Psoas muscle (tissue), 8 donors: ENCODE measurements around the gene PPEF2. TPM values are rescaled to one million over a fixed set of nuclear protein-coding genes. Genes with fewer than 3 reads are reported as not detected.

ENCODE experiments used
- ATAC-seq, 4 donors: fragments of 200-7000 bp; cut with Tn5 transposase; one replicate each; pipeline ENCODE4 v1.9.1; 2020; ENCODE audit warnings: moderate library complexity in 3 of 4, mild to moderate bottlenecking in 2 of 4
- DNase-seq, 2 donors: peaks; one replicate each; pipeline ENCODE4 v3.0.0-alpha.2; 2020
- H3K27ac ChIP-seq: fragments of 200-600 bp; one replicate; pipeline ENCODE4 v1.8.0; 2022
- H3K27me3 ChIP-seq, 3 donors: fragments of 200-600 bp in 1 of 3; one replicate each; pipeline versions ENCODE4 v1.6.1 to v1.8.0; 2013 to 2022; ENCODE audit warnings: low read length in 2 of 3, mild to moderate bottlenecking in 2 of 3, moderate library complexity in 1 of 3; ENCODE audit not compliant: insufficient read depth in 3 of 3
- H3K36me3 ChIP-seq, 2 donors: fragments of 200-600 bp in 1 of 2; one replicate each; pipeline versions ENCODE4 v1.6.1 to v1.8.0; 2013 to 2022; ENCODE audit warnings: low read depth in 1 of 2, mild to moderate bottlenecking in 1 of 2, moderate library complexity in 1 of 2; ENCODE audit not compliant: insufficient read depth in 1 of 2
- H3K4me1 ChIP-seq: fragments of 200-600 bp; one replicate; pipeline ENCODE4 v1.8.0; 2022
- H3K4me3 ChIP-seq: fragments of 200-600 bp; one replicate; pipeline ENCODE4 v1.8.0; 2022; ENCODE audit warnings: mild to moderate bottlenecking
- H3K9me3 ChIP-seq: fragments of 200-600 bp; one replicate; pipeline ENCODE4 v1.8.0; 2022
- CTCF ChIP-seq: fragments of 200-600 bp; IDR thresholded peaks from one replicate; pipeline ENCODE4 v1.8.0; 2022; ENCODE audit warnings: antibody characterized with exemption
- WGBS, 3 donors: extraction: QIAGEN DNeasy Blood & Tissue Kit; methylation state at CpG; one replicate each; pipeline versions ENCODE4 v1.1.6 to v1.1.7; 2013; 5-methylcytosine and 5-hydroxymethylcytosine counted together
- intact Hi-C, 2 donors: fragments of 100-400 bp; cut with DNase I; formaldehyde crosslinking; loops; one replicate each; pipeline versions ENCODE4 v1.11.0 to v1.14.2; 2022
- polyA plus RNA-seq, 3 donors: library from polyadenylated mRNA; stranded (reverse); fragments of 200-250 nt; gene quantifications; one replicate each; pipeline ENCODE4 v1.2.3, GENCODE V29; 2013
- total RNA-seq, 4 donors: library from RNA; stranded (reverse); fragmentation: NEBNext Ultra II Directional in 2 of 4; extraction: Animal tissue kit (Norgen Biotek cat#: 25700) in 2 of 4; gene quantifications; one replicate each; pipeline versions ENCODE4 v1.2.1 to v1.2.4, GENCODE V29; 2021 to 2023
- donor health status: healthy with polysubstance abuse.
- donor health status: DM: no; HTN: no; CAD: no; lungs with moderate emphysema.
- donor health status: Bipolar disorder and iron deficiency.
- donor health status: healthy.
- donor health status: DM: yes; HTN: yes; CAD: no.
- donor health status: DM: no; HTN: no; CAD: no.
- donor health status: DM: no; HTN: no; CAD: no.
- donor health status: DM: yes; HTN: yes; CAD: no.

Gene PPEF2
- total and polyA plus RNA-seq, 7 donors, result 0.05 to 0.08 TPM; not detected in 5

GRCh38 chr4:75922588-75922987, 20.3 kb upstream of the PPEF2 start:
- DNase-seq (no peak), ATAC-seq (no peak)
- Histone ChIP-seq H3K4me1 (no peaks in the 10 kb centered on the region), H3K36me3 (peaks cover 5 to 82% of the 10 kb centered on the region in 2 donors), H3K27me3 (no peaks in the 10 kb centered on the region), H3K27ac (no peak overlapping the region), H3K4me3 (no peak overlapping the region), H3K9me3 (no peaks in the 10 kb centered on the region)
- WGBS, 3 donors, result 79 to 92% (median 88%) methylated on average over 1 of the region's 1 CpG
- TF ChIP-seq CTCF, result no peak
- intact Hi-C loops, result no loop called here

GRCh38 chr4:75921910-75922309, 19.7 kb upstream of the PPEF2 start:
- ATAC-seq (no peak), DNase-seq (no peak)
- Histone ChIP-seq H3K4me3 (no peak overlapping the region), H3K9me3 (no peaks in the 10 kb centered on the region), H3K36me3 (peaks cover 5 to 88% of the 10 kb centered on the region in 2 donors), H3K27me3 (no peaks in the 10 kb centered on the region), H3K4me1 (no peaks in the 10 kb centered on the region), H3K27ac (no peak overlapping the region)
- TF ChIP-seq CTCF, result no peak
- WGBS, 3 donors, result 93 to 97% (median 96%) methylated on average over 2 of the region's 2 CpGs
- intact Hi-C loops, result no loop called here

GRCh38 chr4:75920327-75920726, 18.1 kb upstream of the PPEF2 start:
- no peak overlapping the region for H3K27ac ChIP-seq
- no peaks in the 10 kb centered on the region for H3K27me3 ChIP-seq
- DNase-seq (no peak), ATAC-seq (no peak)
- no peaks in the 10 kb centered on the region for H3K4me1 ChIP-seq
- intact Hi-C loops, result no loop called here
- H3K36me3 ChIP-seq, result peaks cover 5 to 86% of the 10 kb centered on the region in 2 donors
- H3K4me3 ChIP-seq, result no peak overlapping the region
- H3K9me3 ChIP-seq, result no peaks in the 10 kb centered on the region
- 87 to 90% (median 88%) methylated on average over 4 of the region's 4 CpGs for WGBS, 3 donors
- TF ChIP-seq CTCF, result no peak

DNA sequence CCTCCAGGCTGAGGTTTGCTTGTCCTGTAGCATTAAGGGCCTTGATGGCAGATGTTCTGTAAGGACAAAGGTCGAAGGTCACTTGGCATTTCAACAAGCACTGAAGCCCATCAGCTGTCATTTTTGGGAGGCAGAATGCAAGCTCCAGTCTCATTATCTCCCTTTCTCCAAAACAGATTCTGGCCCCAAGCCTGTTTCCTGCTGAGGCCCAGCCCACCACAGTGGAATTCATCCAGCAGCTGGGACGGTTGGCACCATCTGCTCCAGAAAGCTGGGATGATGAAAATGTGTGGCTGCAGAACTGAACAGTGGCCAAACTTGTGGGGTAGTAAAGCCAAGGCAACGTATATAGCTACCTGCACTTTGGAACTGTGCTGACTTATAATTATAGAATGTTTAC, 17.7 kb upstream of the PPEF2 start:
- H3K36me3 ChIP-seq, result peaks cover 5 to 86% of the 10 kb centered on the region in 2 donors
- ATAC-seq (no peak), DNase-seq (no peak)
- intact Hi-C loops, result loop anchor here in 1 of 2 donors (10.0 kb wide), 1 partner anchor 145 kb away; no protein-coding TSS in a partner anchor
- no peak overlapping the region for H3K4me3 ChIP-seq
- no peak overlapping the region for H3K27ac ChIP-seq
- H3K4me1 ChIP-seq, result no peaks in the 10 kb centered on the region
- no peaks in the 10 kb centered on the region for H3K9me3 ChIP-seq
- WGBS, 3 donors, result 30 to 58% (median 31%) methylated on average over 3 of the region's 3 CpGs
- no peaks in the 10 kb centered on the region for H3K27me3 ChIP-seq
- no peak for TF ChIP-seq CTCF

DNA sequence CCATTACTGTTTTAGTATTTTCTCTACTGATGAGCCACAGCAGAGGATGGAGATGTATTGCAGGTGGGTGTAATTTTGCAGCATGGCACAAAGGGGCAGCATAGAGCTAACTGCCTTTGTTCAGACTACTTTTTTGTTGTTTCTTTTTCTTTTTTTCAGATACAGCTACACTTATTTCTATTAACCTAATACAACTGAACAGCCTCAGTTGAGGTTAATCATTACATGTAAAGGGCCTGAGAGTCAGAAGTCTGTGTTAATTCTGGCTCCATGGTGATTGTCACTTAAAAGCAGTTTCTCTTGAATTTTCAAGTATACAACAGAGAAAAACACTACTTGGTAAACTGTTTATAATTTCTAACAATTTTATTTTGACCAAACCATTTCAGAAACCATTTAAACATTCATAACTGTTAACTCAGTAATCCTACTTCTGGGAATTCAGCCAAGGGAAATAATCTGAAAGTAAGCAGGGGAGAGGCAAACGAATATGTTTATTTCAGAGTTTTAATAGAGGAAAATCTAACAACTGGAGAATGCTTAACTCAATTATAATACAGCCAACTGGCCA, 13.9 kb upstream of the PPEF2 start:
- peak; percentile 74 for TF ChIP-seq CTCF
- peaks cover 2 to 61% of the 10 kb centered on the region in 2 donors for H3K36me3 ChIP-seq
- peak in 2 of 4 donors; percentile 46 to 73 for ATAC-seq
- no peaks in the 10 kb centered on the region for H3K27me3 ChIP-seq
- DNase-seq, result no peak
- no peaks in the 10 kb centered on the region for H3K9me3 ChIP-seq
- no peaks in the 10 kb centered on the region for H3K4me1 ChIP-seq
- intact Hi-C loops, result loop anchor here in 1 of 2 donors (10.0 kb wide), 1 partner anchor 149 kb away; no protein-coding TSS in a partner anchor
- 29 to 37% (median 29%) methylated on average over 1 of the region's 1 CpG for WGBS, 3 donors
- H3K4me3 ChIP-seq, result no peak overlapping the region
- no peak overlapping the region for H3K27ac ChIP-seq
